HG03520 (cell line): ENCODE results near the gene SDC1.
"Not testable (repeated sequence)": the region's sequence is repeated elsewhere in the genome, so short reads cannot be mapped to it uniquely, and the experiment has no call there.

Source experiments
- ATAC-seq: cut with Tn5 transposase; IDR thresholded peaks from one replicate; pipeline ENCODE4 v1.9.1; 2021; ENCODE audit warnings: mild to moderate bottlenecking, moderate library complexity; ENCODE audit not compliant: unreplicated experiment

Gene SDC1

GRCh38 chr2:20199633-20200270 is 25.2 kb downstream of the SDC1 start:
- ATAC-seq, result no peak

GRCh38 chr2:20198796-20199632 is 25.9 kb downstream of the SDC1 start:
- ATAC-seq, result no peak

GRCh38 chr2:20198001-20198400 is 26.9 kb downstream of the SDC1 start:
- no peak for ATAC-seq

- no peak for ATAC-seq
These were observed 27.7 kb downstream of the SDC1 start for GRCh38 chr2:20197192-20197591.

GRCh38 chr2:20196657-20197161 is 28.2 kb downstream of the SDC1 start:
- ATAC-seq, result no peak

- no peak for ATAC-seq
These were observed 28.8 kb downstream of the SDC1 start for GRCh38 chr2:20196053-20196656.

- no peak for ATAC-seq
These were observed 29.4 kb downstream of the SDC1 start for GRCh38 chr2:20195431-20196033.

GRCh38 chr2:20195016-20195411 is 29.9 kb downstream of the SDC1 start:
- not testable (repeated sequence) for ATAC-seq

- no peak for ATAC-seq
These were observed 30.6 kb downstream of the SDC1 start for GRCh38 chr2:20194097-20195015.

GRCh38 chr2:20193185-20193584 is 31.7 kb downstream of the SDC1 start:
- no peak for ATAC-seq

- ATAC-seq, result no peak
These were observed 32.1 kb downstream of the SDC1 start for GRCh38 chr2:20192781-20193180.

- no peak for ATAC-seq
These were observed 33.0 kb downstream of the SDC1 start for GRCh38 chr2:20191714-20192569.

- no peak for ATAC-seq
These were observed 33.8 kb downstream of the SDC1 start for GRCh38 chr2:20190876-20191713.

- ATAC-seq, result no peak
These were observed 34.8 kb downstream of the SDC1 start for GRCh38 chr2:20190170-20190569.

- ATAC-seq, result no peak
These were observed 35.5 kb downstream of the SDC1 start for GRCh38 chr2:20189299-20189931.

- no peak for ATAC-seq
These were observed 36.1 kb downstream of the SDC1 start for GRCh38 chr2:20188851-20189250.

GRCh38 chr2:20188201-20188600 is 36.7 kb downstream of the SDC1 start:
- no peak for ATAC-seq

- no peak for ATAC-seq
These were observed 37.6 kb downstream of the SDC1 start for GRCh38 chr2:20187331-20187730.
